PC-3 (cell line): ENCODE data around the gene SET. TPM values are rescaled to one million over a fixed set of nuclear protein-coding genes. Genes with fewer than 3 reads are reported as not detected.

Source experiments
- ATAC-seq: fragments of 200-7000 bp; cut with Tn5 transposase; 2 replicates; pipeline ENCODE4 v1.9.1; 2020; ENCODE audit warnings: mild to moderate bottlenecking, moderate library complexity
- BruUV-seq: library from RNA; stranded (reverse); fragments of 400-500 nt; replicated peaks from 2 replicates; lab custom pipeline; 2021; lab: Mats Ljungman, UMichigan
- CTCF ChIA-PET: fragments of 300-600 bp; sonication (Branson Sonifier 250); formaldehyde crosslinking; loops from one replicate; lab custom pipeline; 2022; ENCODE audit warnings: antibody characterized with exemption; lab: Charles Lee
- POLR2A ChIA-PET: fragments of 300-600 bp; sonication (Branson Sonifier 250); formaldehyde crosslinking; loops from one replicate; lab custom pipeline; 2022; ENCODE audit warnings: antibody characterized with exemption; ENCODE audit not compliant: unreplicated experiment; lab: Charles Lee
- DNase-seq: peaks from one replicate; pipeline ENCODE4 v3.0.0-alpha.2; 2015
- H2AFZ ChIP-seq: fragments of 300-600 bp; sonication (generic); 2 replicates; pipeline ENCODE4 v1.6.0; 2016; ENCODE audit warnings: antibody characterized with exemption, low read length
- H3F3A ChIP-seq: fragments of 300-600 bp; sonication (generic); one replicate; pipeline ENCODE4 v1.6.0; 2017; ENCODE audit warnings: antibody characterized with exemption, low read length, control low read depth, mild to moderate bottlenecking; ENCODE audit not compliant: unreplicated experiment
- H3K27ac ChIP-seq: fragments of 300-600 bp; sonication (generic); 2 replicates; pipeline ENCODE4 v1.5.1; 2016; ENCODE audit warnings: mild to moderate bottlenecking, low read length
- H3K27me3 ChIP-seq: fragments of 300-600 bp; sonication (generic); 2 replicates; pipeline ENCODE4 v1.6.1; 2016; ENCODE audit warnings: low read length, mixed read lengths
- H3K36me3 ChIP-seq: fragments of 300-600 bp; sonication (generic); 2 replicates; pipeline ENCODE4 v1.6.1; 2016; ENCODE audit warnings: low read depth, mixed run types, low read length, mixed read lengths
- H3K4me1 ChIP-seq: fragments of 300-600 bp; sonication (generic); 2 replicates; pipeline ENCODE4 v1.5.1; 2016; ENCODE audit warnings: low read length; ENCODE audit not compliant: insufficient read depth
- H3K4me2 ChIP-seq: fragments of 300-600 bp; sonication (generic); 2 replicates; pipeline ENCODE4 v1.6.0; 2016; ENCODE audit warnings: low read length
- H3K4me3 ChIP-seq: fragments of 300-600 bp; sonication (generic); 2 replicates; pipeline ENCODE4 v1.5.1; 2016; ENCODE audit warnings: mild to moderate bottlenecking, low read length, mixed read lengths
- H3K79me2 ChIP-seq: fragments of 300-600 bp; sonication (generic); 2 replicates; pipeline ENCODE4 v1.6.1; 2017; ENCODE audit warnings: low read length, mixed read lengths
- H3K9ac ChIP-seq: fragments of 300-600 bp; sonication (generic); 2 replicates; pipeline ENCODE4 v1.6.0; 2016; ENCODE audit warnings: mild to moderate bottlenecking, low read length
- H3K9me2 ChIP-seq: fragments of 300-600 bp; sonication (generic); replicated peaks from 2 replicates; pipeline ENCODE4 v1.6.1; 2016; ENCODE audit warnings: mixed run types, low read length, mixed read lengths
- H3K9me3 ChIP-seq: fragments of 300-600 bp; sonication (generic); 2 replicates; pipeline ENCODE4 v1.6.1; 2016; ENCODE audit warnings: low read length, mixed read lengths
- H4K20me1 ChIP-seq: fragments of 300-600 bp; sonication (generic); 2 replicates; pipeline ENCODE4 v1.6.1; 2016; ENCODE audit warnings: low read length, mixed read lengths
- CTCF ChIP-seq: fragments of 300-600 bp; sonication (generic); conservative IDR thresholded peaks from 2 replicates; pipeline ENCODE4 v1.5.1; 2017; ENCODE audit warnings: antibody characterized with exemption, low read depth, mild to moderate bottlenecking, low read length
- EZH2 ChIP-seq: fragments of 300-600 bp; sonication (generic); IDR thresholded peaks from one replicate; pipeline ENCODE4 v1.6.1; 2017; ENCODE audit warnings: antibody characterized with exemption, mild to moderate bottlenecking, low read length; ENCODE audit not compliant: unreplicated experiment
- EZH2phosphoT487 ChIP-seq: fragments of 300-600 bp; sonication (generic); IDR thresholded peaks from 2 replicates; pipeline ENCODE4 v1.6.1; 2018; ENCODE audit warnings: mild to moderate bottlenecking, antibody characterized with exemption, low read length, borderline replicate concordance
- intact Hi-C: fragments of 100-400 bp; cut with micrococcal nuclease; formaldehyde crosslinking; loops from 2 replicates; pipeline ENCODE4 v1.9.0; 2023
- total RNA-seq: library from RNA; depleted of rRNA; stranded (reverse); fragments of >200 nt; gene quantifications from 2 replicates; pipeline ENCODE4 v1.2.3, GENCODE V29; 2014

SET gene
- total RNA-seq, 1 experiment from 2014 or later, result 647 TPM

GRCh38 chr9:128713941-128714573 is 25.0 kb downstream of the SET start:
- no peaks in the 10 kb centered on the region for H4K20me1 ChIP-seq
- no peak overlapping the region for H3K4me2 ChIP-seq
- ChIA-PET CTCF (no interaction called here), POLR2A (no interaction called here)
- no TSS peak for BruUV-seq
- no peak overlapping the region for H3K27ac ChIP-seq
- intact Hi-C loops, result no loop called here
- no peak overlapping the region for H2AFZ ChIP-seq
- TF ChIP-seq EZH2phosphoT487, result no peak
- DNase-seq, result no peak
- H3F3A ChIP-seq, result no peaks in the 10 kb centered on the region
- no peaks in the 10 kb centered on the region for H3K9me2 ChIP-seq
- no peaks in the 10 kb centered on the region for H3K36me3 ChIP-seq
- H3K27me3 ChIP-seq, result no peaks in the 10 kb centered on the region
- H3K9ac ChIP-seq, result no peak overlapping the region
- no peaks in the 10 kb centered on the region for H3K4me1 ChIP-seq
- no peaks in the 10 kb centered on the region for H3K79me2 ChIP-seq
- no peak for ATAC-seq
- no peaks in the 10 kb centered on the region for H3K9me3 ChIP-seq
- H3K4me3 ChIP-seq, result no peak overlapping the region

GRCh38 chr9:128714586-128715435 is 25.8 kb downstream of the SET start:
- H3K79me2 ChIP-seq, result no peaks in the 10 kb centered on the region
- no peak overlapping the region for H3K4me3 ChIP-seq
- no peaks in the 10 kb centered on the region for H3K4me1 ChIP-seq
- DNase-seq (no peak), ATAC-seq (no peak)
- no peak overlapping the region for H3K27ac ChIP-seq
- CTCF ChIA-PET, result no interaction called here
- H3K36me3 ChIP-seq, result no peaks in the 10 kb centered on the region
- H3K4me2 ChIP-seq, result no peak overlapping the region
- H4K20me1 ChIP-seq, result no peaks in the 10 kb centered on the region
- no peaks in the 10 kb centered on the region for H3K27me3 ChIP-seq
- no TSS peak for BruUV-seq
- intact Hi-C loops, result no loop called here
- H3K9ac ChIP-seq, result no peak overlapping the region
- TF ChIP-seq EZH2 (no peak), EZH2phosphoT487 (no peak), CTCF (no peak)
- no peaks in the 10 kb centered on the region for H3F3A ChIP-seq
- H2AFZ ChIP-seq, result no peak overlapping the region
- POLR2A ChIA-PET, result no interaction called here
- H3K9me3 ChIP-seq, result no peaks in the 10 kb centered on the region
- H3K9me2 ChIP-seq, result no peaks in the 10 kb centered on the region

GRCh38 chr9:128715436-128715750 is 26.4 kb downstream of the SET start:
- Histone ChIP-seq H3K79me2 (no peaks in the 10 kb centered on the region), H2AFZ (no peak overlapping the region)
- DNase-seq, result no peak

More at GRCh38 chr9:128715436-128715750, 26.4 kb downstream of the SET start:
- Histone ChIP-seq H3K9me2 (no peaks in the 10 kb centered on the region), H3K4me3 (no peak overlapping the region), H4K20me1 (no peaks in the 10 kb centered on the region), H3K9ac (no peak overlapping the region), H3K36me3 (no peaks in the 10 kb centered on the region), H3K4me1 (no peaks in the 10 kb centered on the region), H3K4me2 (no peak overlapping the region), H3K9me3 (no peaks in the 10 kb centered on the region), H3F3A (no peaks in the 10 kb centered on the region), H3K27ac (no peak overlapping the region), H3K27me3 (no peaks in the 10 kb centered on the region)
- CTCF ChIA-PET, result no interaction called here
- intact Hi-C loops, result no loop called here
- TF ChIP-seq EZH2phosphoT487 (no peak), EZH2 (no peak), CTCF (no peak)
- no TSS peak for BruUV-seq
- POLR2A ChIA-PET, result no interaction called here
- no peak for ATAC-seq
